Measurements from ENCODE around the gene TM9SF1. TPM values are rescaled to one million over a fixed set of nuclear protein-coding genes. Genes with fewer than 3 reads are reported as not detected.

The TM9SF1 gene
- total RNA-seq, 1 donor from 2014 or later: 45.7 TPM

GRCh38 chr14:24194873-24195185, 412 bp downstream of the TM9SF1 start:
- Mint-ChIP-seq H3K27me3 (ENCODE audit: low read depth) (no peaks in the 10 kb centered on the region), H3K4me1 (peaks cover 23% of the 10 kb centered on the region), H3K4me3 (peak overlapping the region; percentile 88), H3K9me3 (no peaks in the 10 kb centered on the region), H3K36me3 (peaks cover 28% of the 10 kb centered on the region), H3K27ac (peak overlapping the region; percentile 54)
- no peak for DNase-seq (ENCODE audit: low spot score in 2 of 2, unreplicated experiment in 2 of 2)
- no peak for TF ChIP-seq CTCF (IDR thresholded peaks at IDR 0.05; ENCODE audit: unreplicated experiment)

- DNase-seq (ENCODE audit: low spot score in 2 of 2, unreplicated experiment in 2 of 2): no peak
- H3K4me3 Mint-ChIP-seq: peak overlapping the region; percentile 88
- H3K27me3 Mint-ChIP-seq (ENCODE audit: low read depth): no peaks in the 10 kb centered on the region
- H3K9me3 Mint-ChIP-seq: no peaks in the 10 kb centered on the region
- peaks cover 26% of the 10 kb centered on the region for H3K36me3 Mint-ChIP-seq
- no peak for TF ChIP-seq CTCF (IDR thresholded peaks at IDR 0.05; ENCODE audit: unreplicated experiment)
- peaks cover 24% of the 10 kb centered on the region for H3K4me1 Mint-ChIP-seq
- H3K27ac Mint-ChIP-seq: peak overlapping the region; percentile 54
Observed at GRCh38 chr14:24194186-24194872, 912 bp downstream of the TM9SF1 start.

GRCh38 chr14:24192933-24193332, 2.3 kb downstream of the TM9SF1 start:
- no peak for TF ChIP-seq CTCF (IDR thresholded peaks at IDR 0.05; ENCODE audit: unreplicated experiment)
- Mint-ChIP-seq H3K4me1 (peaks cover 29% of the 10 kb centered on the region), H3K27ac (no peak overlapping the region), H3K27me3 (ENCODE audit: low read depth) (no peaks in the 10 kb centered on the region), H3K9me3 (no peaks in the 10 kb centered on the region), H3K36me3 (peaks cover 20% of the 10 kb centered on the region), H3K4me3 (no peak overlapping the region)
- DNase-seq (ENCODE audit: low spot score in 2 of 2, unreplicated experiment in 2 of 2): no peak

GRCh38 chr14:24190416-24190815, 4.8 kb downstream of the TM9SF1 start:
- no peak overlapping the region for H3K4me3 Mint-ChIP-seq
- no peak for DNase-seq (ENCODE audit: low spot score in 2 of 2, unreplicated experiment in 2 of 2)
- H3K27ac Mint-ChIP-seq: no peak overlapping the region
- no peaks in the 10 kb centered on the region for H3K27me3 Mint-ChIP-seq (ENCODE audit: low read depth)
- peaks cover 20% of the 10 kb centered on the region for H3K36me3 Mint-ChIP-seq
- no peaks in the 10 kb centered on the region for H3K9me3 Mint-ChIP-seq
- TF ChIP-seq CTCF (IDR thresholded peaks at IDR 0.05; ENCODE audit: unreplicated experiment): no peak
- H3K4me1 Mint-ChIP-seq: peaks cover 28% of the 10 kb centered on the region

GRCh38 chr14:24189460-24189859, 5.8 kb downstream of the TM9SF1 start:
- H3K9me3 Mint-ChIP-seq: no peaks in the 10 kb centered on the region
- peak overlapping the region; percentile 87 for H3K4me3 Mint-ChIP-seq
- H3K36me3 Mint-ChIP-seq: peaks cover 20% of the 10 kb centered on the region
- no peak for TF ChIP-seq CTCF (IDR thresholded peaks at IDR 0.05; ENCODE audit: unreplicated experiment)
- no peaks in the 10 kb centered on the region for H3K27me3 Mint-ChIP-seq (ENCODE audit: low read depth)
- peak overlapping the region; percentile 93 for H3K27ac Mint-ChIP-seq
- no peak for DNase-seq (ENCODE audit: low spot score in 2 of 2, unreplicated experiment in 2 of 2)
- H3K4me1 Mint-ChIP-seq: peaks cover 23% of the 10 kb centered on the region

- Mint-ChIP-seq H3K27ac (peak overlapping the region; percentile 93), H3K27me3 (ENCODE audit: low read depth) (no peaks in the 10 kb centered on the region), H3K4me1 (peaks cover 19% of the 10 kb centered on the region), H3K9me3 (no peaks in the 10 kb centered on the region), H3K36me3 (peaks cover 20% of the 10 kb centered on the region), H3K4me3 (peak overlapping the region; percentile 87)
- TF ChIP-seq CTCF (IDR thresholded peaks at IDR 0.05; ENCODE audit: unreplicated experiment): no peak
- no peak for DNase-seq (ENCODE audit: low spot score in 2 of 2, unreplicated experiment in 2 of 2)
Observed at GRCh38 chr14:24189059-24189375, 6.2 kb downstream of the TM9SF1 start.

All from mesothelial cell of epicardium (in vitro differentiated cells).